Measurements from ENCODE around the gene BST2. TPM values are rescaled to one million over a fixed set of nuclear protein-coding genes. Genes with fewer than 3 reads are reported as not detected.
A peak's percentile ranks its signal among the peaks of the same experiment; 100 is the strongest.

BST2 gene
- total and polyA plus RNA-seq, 4 donors = 25.6 to 239 (median 123) TPM

- no peak for TF ChIP-seq ATF3 (IDR thresholded peaks at IDR 0.05)
- TF ChIP-seq FOXA1 (IDR thresholded peaks at IDR 0.05) = no peak
- TF ChIP-seq GABPA (IDR thresholded peaks at IDR 0.05 in 1 of 2, conservative IDR thresholded peaks at IDR 0.05 in 1 of 2) = no peak
- no peak for TF ChIP-seq SP1 (IDR thresholded peaks at IDR 0.05)
- TF ChIP-seq JUND (IDR thresholded peaks at IDR 0.05) = no peak
- TF ChIP-seq RAD21 (IDR thresholded peaks at IDR 0.05) = no peak
- TF ChIP-seq YY1 (IDR thresholded peaks at IDR 0.05) = no peak
- TF ChIP-seq NR2F2 (IDR thresholded peaks at IDR 0.05) = no peak
- TF ChIP-seq FOXA2 (IDR thresholded peaks at IDR 0.05) = no peak
- no peak for TF ChIP-seq RXRA (IDR thresholded peaks at IDR 0.05)
- no peak for TF ChIP-seq HNF4G (IDR thresholded peaks at IDR 0.05)
- no peak for TF ChIP-seq ZBTB33 (IDR thresholded peaks at IDR 0.05)
- Histone ChIP-seq H3K27me3 (ENCODE audit: control insufficient read depth in 4 of 4, insufficient read depth in 4 of 4, low read length in 3 of 4) (peaks cover 0 to 2% (median 0%) of the 10 kb centered on the region in 4 donors), H3K4me3 (ENCODE audit: low read depth in 1 of 3, low read length in 3 of 3) (peak overlapping the region in 1 of 3 donors; percentile 47), H3K27ac (ENCODE audit: low read depth in 1 of 2, low read length in 2 of 2) (no peak overlapping the region), H3K9me3 (ENCODE audit: control insufficient read depth in 4 of 4, low read length in 3 of 4) (no peaks in the 10 kb centered on the region), H3K9ac (ENCODE audit: low read depth in 1 of 2, low read length in 2 of 2) (no peak overlapping the region), H3K4me1 (ENCODE audit: control insufficient read depth in 4 of 4, insufficient read depth in 4 of 4, low read length in 3 of 4) (peaks cover 0 to 10% (median 0%) of the 10 kb centered on the region in 4 donors), H3K36me3 (ENCODE audit: control insufficient read depth in 4 of 4, insufficient read depth in 3 of 4, low read depth in 1 of 4, low read length in 3 of 4) (no peaks in the 10 kb centered on the region)
- no peak for DNase-seq (ENCODE audit: low spot score)
- WGBS = 35% methylated on average over 5 of the region's 5 CpGs
Observed at GRCh38 chr19:17447704-17448130, 42.3 kb upstream of the BST2 start.

GRCh38 chr19:17445526-17446165 is 40.2 kb upstream of the BST2 start:
- Histone ChIP-seq H3K9me3 (ENCODE audit: control insufficient read depth in 4 of 4, low read length in 3 of 4) (no peaks in the 10 kb centered on the region), H3K27me3 (ENCODE audit: control insufficient read depth in 4 of 4, insufficient read depth in 4 of 4, low read length in 3 of 4) (peaks cover 0 to 2% (median 0%) of the 10 kb centered on the region in 4 donors), H3K9ac (ENCODE audit: low read depth in 1 of 2, low read length in 2 of 2) (no peak overlapping the region), H3K4me3 (ENCODE audit: low read depth in 1 of 3, low read length in 3 of 3) (no peak overlapping the region), H3K4me1 (ENCODE audit: control insufficient read depth in 4 of 4, insufficient read depth in 4 of 4, low read length in 3 of 4) (peaks cover 0 to 10% (median 0%) of the 10 kb centered on the region in 4 donors), H3K27ac (ENCODE audit: low read depth in 1 of 2, low read length in 2 of 2) (no peak overlapping the region), H3K36me3 (ENCODE audit: control insufficient read depth in 4 of 4, insufficient read depth in 3 of 4, low read depth in 1 of 4, low read length in 3 of 4) (no peaks in the 10 kb centered on the region)
- 94% methylated on average over 1 of the region's 1 CpG for WGBS
- no peak for TF ChIP-seq NR2F2 (IDR thresholded peaks at IDR 0.05)
- no peak for TF ChIP-seq JUND (IDR thresholded peaks at IDR 0.05)
- TF ChIP-seq RXRA (IDR thresholded peaks at IDR 0.05) = no peak
- TF ChIP-seq FOXA2 (IDR thresholded peaks at IDR 0.05) = no peak
- no peak for TF ChIP-seq RAD21 (IDR thresholded peaks at IDR 0.05)
- no peak for TF ChIP-seq ATF3 (IDR thresholded peaks at IDR 0.05)
- no peak for TF ChIP-seq TAF1 (conservative IDR thresholded peaks at IDR 0.05)
- TF ChIP-seq SP1 (IDR thresholded peaks at IDR 0.05) = no peak
- no peak for DNase-seq (ENCODE audit: low spot score)

DNA sequence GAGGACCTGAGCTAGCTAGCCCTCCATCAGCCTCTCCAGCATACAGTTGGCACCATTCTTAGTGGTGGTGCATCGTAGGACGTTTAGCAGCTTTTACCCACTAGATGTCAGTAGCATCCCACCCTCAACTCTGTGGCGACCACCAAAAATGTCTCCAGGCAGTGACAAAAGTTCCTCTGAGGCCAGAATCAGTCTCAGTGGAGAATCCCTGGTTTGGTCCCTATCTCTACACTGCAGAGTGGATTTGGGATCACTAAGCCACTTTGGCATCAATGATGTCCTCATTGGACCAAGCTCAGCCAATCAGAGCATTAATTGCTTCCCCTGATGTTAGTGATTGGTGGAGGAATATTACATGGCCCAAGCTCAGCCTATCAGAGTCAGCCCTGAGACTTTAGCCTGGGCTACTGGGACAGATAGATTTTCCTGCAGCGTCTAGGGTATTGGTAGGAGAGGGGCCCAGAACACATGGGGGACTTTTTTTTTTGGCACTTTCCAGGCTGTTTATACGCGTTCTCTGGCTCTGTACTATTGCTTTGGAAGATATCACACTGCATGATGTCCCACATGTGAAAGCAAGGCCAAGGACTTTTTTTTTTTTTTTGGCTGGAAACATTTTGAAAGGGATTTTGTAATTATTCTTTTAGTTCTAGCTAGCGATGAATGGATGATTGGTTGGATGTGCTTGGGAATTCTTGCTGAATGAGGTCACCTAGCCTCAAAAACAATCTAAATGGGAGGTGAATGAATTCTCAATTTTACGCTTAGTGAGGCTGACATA is 36.0 kb upstream of the BST2 start:
- no peak overlapping the region for H3K9ac ChIP-seq (ENCODE audit: low read depth in 1 of 2, low read length in 2 of 2)
- no peaks in the 10 kb centered on the region for H3K4me1 ChIP-seq (ENCODE audit: control insufficient read depth in 4 of 4, insufficient read depth in 4 of 4, low read length in 3 of 4)
- H3K27ac ChIP-seq (ENCODE audit: low read depth in 1 of 2, low read length in 2 of 2) = no peak overlapping the region
- peaks cover 0 to 2% (median 0%) of the 10 kb centered on the region in 4 donors for H3K27me3 ChIP-seq (ENCODE audit: control insufficient read depth in 4 of 4, insufficient read depth in 4 of 4, low read length in 3 of 4)
- no peak for DNase-seq (ENCODE audit: low spot score)
- TF ChIP-seq, protein P1, sequence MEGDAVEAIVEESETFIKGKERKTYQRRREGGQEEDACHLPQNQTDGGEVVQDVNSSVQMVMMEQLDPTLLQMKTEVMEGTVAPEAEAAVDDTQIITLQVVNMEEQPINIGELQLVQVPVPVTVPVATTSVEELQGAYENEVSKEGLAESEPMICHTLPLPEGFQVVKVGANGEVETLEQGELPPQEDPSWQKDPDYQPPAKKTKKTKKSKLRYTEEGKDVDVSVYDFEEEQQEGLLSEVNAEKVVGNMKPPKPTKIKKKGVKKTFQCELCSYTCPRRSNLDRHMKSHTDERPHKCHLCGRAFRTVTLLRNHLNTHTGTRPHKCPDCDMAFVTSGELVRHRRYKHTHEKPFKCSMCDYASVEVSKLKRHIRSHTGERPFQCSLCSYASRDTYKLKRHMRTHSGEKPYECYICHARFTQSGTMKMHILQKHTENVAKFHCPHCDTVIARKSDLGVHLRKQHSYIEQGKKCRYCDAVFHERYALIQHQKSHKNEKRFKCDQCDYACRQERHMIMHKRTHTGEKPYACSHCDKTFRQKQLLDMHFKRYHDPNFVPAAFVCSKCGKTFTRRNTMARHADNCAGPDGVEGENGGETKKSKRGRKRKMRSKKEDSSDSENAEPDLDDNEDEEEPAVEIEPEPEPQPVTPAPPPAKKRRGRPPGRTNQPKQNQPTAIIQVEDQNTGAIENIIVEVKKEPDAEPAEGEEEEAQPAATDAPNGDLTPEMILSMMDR (IDR thresholded peaks at IDR 0.05; ENCODE audit: low read depth, low read length, missing input control) = peak; percentile 29
- TF ChIP-seq GABPA (IDR thresholded peaks at IDR 0.05 in 1 of 2, conservative IDR thresholded peaks at IDR 0.05 in 1 of 2) = no peak
- peak; percentile 51 to 67 for TF ChIP-seq RAD21 (IDR thresholded peaks at IDR 0.05)
- WGBS = 72% methylated on average over 8 of the region's 8 CpGs
- H3K9me3 ChIP-seq (ENCODE audit: control insufficient read depth in 4 of 4, low read length in 3 of 4) = no peaks in the 10 kb centered on the region
- no peak overlapping the region for H3K4me3 ChIP-seq (ENCODE audit: low read depth in 1 of 3, low read length in 3 of 3)
- no peaks in the 10 kb centered on the region for H3K36me3 ChIP-seq (ENCODE audit: control insufficient read depth in 4 of 4, insufficient read depth in 3 of 4, low read depth in 1 of 4, low read length in 3 of 4)

Measured in liver (tissue), 9 donors.